Spleen (tissue), 7 donors: ENCODE measurements around the gene CTTNBP2NL.

Experiments used
- CTCF ChIP-seq, 11 experiments: fragments of 200-600 bp in 7 of 11; fragments of 450-650 bp in 4 of 11; sonication (generic) in 4 of 11; IDR thresholded peaks in 8 of 11; conservative IDR thresholded peaks in 3 of 11; 1 replicate in 7 of 11; 2 replicates in 4 of 11; pipeline versions ENCODE4 v1.4.0 to v1.8.0; 2016 to 2021; ENCODE audit warnings: antibody characterized with exemption in 11 of 11, inconsistent platforms in 4 of 11, mild to moderate bottlenecking in 1 of 11
- POLR2A ChIP-seq, 3 donors: fragments of 450-650 bp; IDR thresholded peaks; one replicate each; pipeline ENCODE4 v1.5.1; 2017; ENCODE audit warnings: antibody characterized with exemption in 3 of 3, mild to moderate bottlenecking in 1 of 3
- donor health status: DM: no; HTN: no; CAD: no; lungs with moderate emphysema.
- donor health status: DM: no; HTN: no; CAD: no.
- donor health status: DM: no; HTN: no; CAD: no.

GRCh38 chr1:112470966-112471365 lies 75.0 kb downstream of the CTTNBP2NL start:
- no peak for TF ChIP-seq CTCF (IDR thresholded peaks at IDR 0.05 in 8 of 11, conservative IDR thresholded peaks at IDR 0.05 in 3 of 11)
- no peak for TF ChIP-seq POLR2A (IDR thresholded peaks at IDR 0.05)
